SU-DHL-6 (cell line): ENCODE measurements around the gene RPL18.

Experiments
- CTCF ChIP-seq: fragments of 200-600 bp; sonication (generic); IDR thresholded peaks from one replicate; pipeline ENCODE4 v1.5.1; 2017; ENCODE audit warnings: antibody characterized with exemption, mild to moderate bottlenecking, low read length, moderate library complexity; ENCODE audit not compliant: insufficient read depth, poor library complexity, severe bottlenecking
- EZH2phosphoT487 ChIP-seq: fragments of 200-600 bp; sonication (generic), shearing (Covaris generic); conservative IDR thresholded peaks from 2 replicates; pipeline ENCODE4 v1.6.1; 2018; ENCODE audit warnings: mild to moderate bottlenecking, antibody characterized with exemption, low read length, moderate library complexity, mixed read lengths

GRCh38 chr19:48603001-48603400 is 16.0 kb downstream of the RPL18 start:
- TF ChIP-seq CTCF (no peak), EZH2phosphoT487 (no peak)
